Smooth muscle cell (in vitro differentiated cells): Measurements from ENCODE around the gene GDF10. TPM values are rescaled to one million over a fixed set of nuclear protein-coding genes. Genes with fewer than 3 reads are reported as not detected.

Experiments used
- DNase-seq: peaks from one replicate; lab custom pipeline; 2025; ENCODE audit not compliant: unreplicated experiment; lab: John Stamatoyannopoulos, UW
- H2AFZ ChIP-seq: fragments of 200-600 bp; sonication (generic); 2 replicates; pipeline ENCODE4 v1.6.0; 2016; ENCODE audit warnings: antibody characterized with exemption, low read depth, mild to moderate bottlenecking
- H3F3A ChIP-seq: fragments of 200-600 bp; sonication (generic); 2 replicates; pipeline ENCODE4 v1.6.0; 2017; ENCODE audit warnings: antibody characterized with exemption, low read depth
- H3K27ac ChIP-seq: fragments of 200-600 bp; sonication (generic); 2 replicates; pipeline ENCODE4 v1.5.1; 2016; ENCODE audit warnings: low read depth, mild to moderate bottlenecking
- H3K27me3 ChIP-seq: fragments of 200-600 bp; sonication (generic); 2 replicates; pipeline ENCODE4 v1.6.1; 2016; ENCODE audit warnings: low read depth, mild to moderate bottlenecking
- H3K36me3 ChIP-seq: fragments of 200-600 bp; sonication (generic); 2 replicates; pipeline ENCODE4 v1.5.1; 2016; ENCODE audit warnings: low read depth
- H3K4me1 ChIP-seq: fragments of 200-600 bp; sonication (generic); 2 replicates; pipeline ENCODE4 v1.5.1; 2016; ENCODE audit warnings: low read depth
- H3K4me2 ChIP-seq: fragments of 200-600 bp; sonication (generic); 2 replicates; pipeline ENCODE4 v1.6.0; 2016; ENCODE audit warnings: mild to moderate bottlenecking
- H3K4me3 ChIP-seq: fragments of 200-600 bp; sonication (generic); 2 replicates; pipeline ENCODE4 v1.5.1; 2016; ENCODE audit warnings: mild to moderate bottlenecking
- H3K79me2 ChIP-seq: fragments of 200-600 bp; sonication (generic); 2 replicates; pipeline ENCODE4 v1.6.0; 2016; ENCODE audit warnings: low read depth, mild to moderate bottlenecking
- H3K9ac ChIP-seq: fragments of 200-600 bp; sonication (generic); 2 replicates; pipeline ENCODE4 v1.6.0; 2016; ENCODE audit warnings: low read depth
- H3K9me3 ChIP-seq: fragments of 200-600 bp; sonication (generic); replicated peaks from 2 replicates; pipeline ENCODE4 v1.5.1; 2016; ENCODE audit warnings: low read depth
- H4K20me1 ChIP-seq: fragments of 200-600 bp; sonication (generic); 2 replicates; pipeline ENCODE4 v1.6.0; 2016; ENCODE audit warnings: low read depth
- WGBS: methylation state at CpG from one replicate; pipeline ENCODE4 v1.1.7; 2016; ENCODE audit warnings: low lambda C conversion rate; 5-methylcytosine and 5-hydroxymethylcytosine counted together
- polyA plus RNA-seq: library from polyadenylated mRNA; unstranded; fragments of >200 nt; fragmentation: Nextera tagmentation; extraction: Ambion mirVana; gene quantifications from 2 replicates; pipeline ENCODE4 v1.2.1, GENCODE V29; 2016
- total RNA-seq: library from RNA; depleted of rRNA; stranded (reverse); fragments of >200 nt; gene quantifications from 2 replicates; pipeline ENCODE4 v1.2.3, GENCODE V29; 2014
- TF ChIP-seq, protein P1 (sequence below): fragments of 200-600 bp; sonication (generic); IDR thresholded peaks from 2 replicates; pipeline ENCODE4 v1.5.1; 2017; ENCODE audit warnings: borderline replicate concordance, mild to moderate bottlenecking, antibody characterized with exemption; ENCODE audit not compliant: insufficient read depth, poor library complexity, severe bottlenecking

GDF10 gene
- total and polyA plus RNA-seq, 2 experiments from 2014 or later: 0.58 to 1.5 TPM

- H3K4me2 ChIP-seq: no peak overlapping the region
- peaks cover 7% of the 10 kb centered on the region for H3K27me3 ChIP-seq
- H3K9ac ChIP-seq: no peak overlapping the region
- no peaks in the 10 kb centered on the region for H3F3A ChIP-seq
- no peak for DNase-seq
- H3K4me1 ChIP-seq: peaks cover 5% of the 10 kb centered on the region
- TF ChIP-seq, protein P1, sequence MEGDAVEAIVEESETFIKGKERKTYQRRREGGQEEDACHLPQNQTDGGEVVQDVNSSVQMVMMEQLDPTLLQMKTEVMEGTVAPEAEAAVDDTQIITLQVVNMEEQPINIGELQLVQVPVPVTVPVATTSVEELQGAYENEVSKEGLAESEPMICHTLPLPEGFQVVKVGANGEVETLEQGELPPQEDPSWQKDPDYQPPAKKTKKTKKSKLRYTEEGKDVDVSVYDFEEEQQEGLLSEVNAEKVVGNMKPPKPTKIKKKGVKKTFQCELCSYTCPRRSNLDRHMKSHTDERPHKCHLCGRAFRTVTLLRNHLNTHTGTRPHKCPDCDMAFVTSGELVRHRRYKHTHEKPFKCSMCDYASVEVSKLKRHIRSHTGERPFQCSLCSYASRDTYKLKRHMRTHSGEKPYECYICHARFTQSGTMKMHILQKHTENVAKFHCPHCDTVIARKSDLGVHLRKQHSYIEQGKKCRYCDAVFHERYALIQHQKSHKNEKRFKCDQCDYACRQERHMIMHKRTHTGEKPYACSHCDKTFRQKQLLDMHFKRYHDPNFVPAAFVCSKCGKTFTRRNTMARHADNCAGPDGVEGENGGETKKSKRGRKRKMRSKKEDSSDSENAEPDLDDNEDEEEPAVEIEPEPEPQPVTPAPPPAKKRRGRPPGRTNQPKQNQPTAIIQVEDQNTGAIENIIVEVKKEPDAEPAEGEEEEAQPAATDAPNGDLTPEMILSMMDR: no peak
- H4K20me1 ChIP-seq: no peaks in the 10 kb centered on the region
- H3K36me3 ChIP-seq: no peaks in the 10 kb centered on the region
- no peaks in the 10 kb centered on the region for H3K79me2 ChIP-seq
- H3K9me3 ChIP-seq: no peaks in the 10 kb centered on the region
- 100% methylated on average over 1 of the region's 1 CpG for WGBS
- H3K27ac ChIP-seq: no peak overlapping the region
- no peak overlapping the region for H2AFZ ChIP-seq
- no peak overlapping the region for H3K4me3 ChIP-seq
Observed at GRCh38 chr10:47255866-47256265, 44.1 kb upstream of the GDF10 start.

DNA sequence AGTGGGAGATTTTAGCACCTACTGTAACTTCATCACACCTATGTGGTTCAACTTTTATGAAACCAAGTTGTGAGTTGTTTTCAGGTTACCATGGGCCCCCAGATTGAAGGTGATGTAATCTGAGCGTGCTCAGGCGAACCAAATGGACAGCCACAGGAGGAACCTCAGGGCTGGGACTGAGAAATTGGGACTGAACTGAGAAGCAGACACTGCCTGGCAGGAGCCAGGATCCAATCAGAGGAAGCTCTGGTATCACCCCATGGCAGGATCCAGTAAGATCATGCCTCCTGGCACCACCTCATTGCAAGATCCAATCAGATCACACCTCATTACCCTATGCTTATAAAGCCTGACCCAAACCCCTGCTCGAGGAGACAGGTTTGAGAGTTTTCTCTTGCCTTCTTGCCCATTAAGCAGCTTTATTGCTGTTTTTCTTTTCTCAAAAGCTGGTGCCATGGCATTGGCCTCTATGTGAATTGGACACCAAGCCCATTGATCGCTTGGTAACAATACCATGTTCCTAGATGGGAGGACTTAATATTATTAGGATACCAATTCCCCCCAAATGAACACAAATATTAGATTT lies 43.2 kb upstream of the GDF10 start:
- Histone ChIP-seq H3K79me2 (no peaks in the 10 kb centered on the region), H2AFZ (no peak overlapping the region), H3K27me3 (peaks cover 7% of the 10 kb centered on the region), H3K9me3 (no peaks in the 10 kb centered on the region), H3K36me3 (no peaks in the 10 kb centered on the region), H3F3A (no peaks in the 10 kb centered on the region), H4K20me1 (no peaks in the 10 kb centered on the region), H3K4me1 (peaks cover 5% of the 10 kb centered on the region), H3K27ac (no peak overlapping the region), H3K4me3 (no peak overlapping the region), H3K9ac (no peak overlapping the region), H3K4me2 (no peak overlapping the region)
- DNase-seq: no peak
- WGBS: 81% methylated on average over 4 of the region's 4 CpGs
- TF ChIP-seq, protein P1: no peak

- no peak for DNase-seq
- no peaks in the 10 kb centered on the region for H4K20me1 ChIP-seq
- TF ChIP-seq, protein P1: no peak
- H3K79me2 ChIP-seq: no peaks in the 10 kb centered on the region
- H3K4me3 ChIP-seq: no peak overlapping the region
- H3K27me3 ChIP-seq: peaks cover 7% of the 10 kb centered on the region
- WGBS: 90% methylated on average over 4 of the region's 4 CpGs
- H3K4me2 ChIP-seq: no peak overlapping the region
- no peak overlapping the region for H2AFZ ChIP-seq
- no peak overlapping the region for H3K27ac ChIP-seq
- no peaks in the 10 kb centered on the region for H3K36me3 ChIP-seq
- no peak overlapping the region for H3K9ac ChIP-seq
- H3K4me1 ChIP-seq: peaks cover 5% of the 10 kb centered on the region
- H3K9me3 ChIP-seq: no peaks in the 10 kb centered on the region
- no peaks in the 10 kb centered on the region for H3F3A ChIP-seq
Observed at GRCh38 chr10:47257396-47258120, 42.4 kb upstream of the GDF10 start.
